Medulla oblongata (tissue), 1 donor: Measurements from ENCODE around the gene PRRG2.

Experiments
- DNase-seq: peaks from one replicate; pipeline ENCODE4 v3.0.0-alpha.2; 2015; ENCODE audit errors: extremely low spot score

The PRRG2 gene

GRCh38 chr19:49589502-49589905, 8.4 kb downstream of the PRRG2 start:
- DNase-seq = no peak

- peak; percentile 89 for DNase-seq
These were observed 9.2 kb downstream of the PRRG2 start for GRCh38 chr19:49590071-49590970.

- DNase-seq = peak; percentile 67
These were observed 10.0 kb downstream of the PRRG2 start, which contains the start of gene PRR12 for GRCh38 chr19:49590971-49591730. PRR12 (plus strand) TSS chr19:49591182; CDS start chr19:49591655, 473 bp downstream.

- peak; percentile 40 for DNase-seq
These were observed 10.8 kb downstream of the PRRG2 start for GRCh38 chr19:49591731-49592485.

GRCh38 chr19:49592486-49593232, 11.5 kb downstream of the PRRG2 start:
- DNase-seq = no peak

- DNase-seq = peak; percentile 95
These were observed 12.4 kb downstream of the PRRG2 start for GRCh38 chr19:49593233-49594113.

- no peak for DNase-seq
These were observed 13.3 kb downstream of the PRRG2 start for GRCh38 chr19:49594157-49594992.

- no peak for DNase-seq
These were observed 14.1 kb downstream of the PRRG2 start for GRCh38 chr19:49594993-49595818.

- DNase-seq = no peak
These were observed 14.8 kb downstream of the PRRG2 start for GRCh38 chr19:49595819-49596404.

- DNase-seq = no peak
These were observed 15.3 kb downstream of the PRRG2 start for GRCh38 chr19:49596407-49596806.

GRCh38 chr19:49596954-49597702, 16.0 kb downstream of the PRRG2 start:
- no peak for DNase-seq

- no peak for DNase-seq
These were observed 16.5 kb downstream of the PRRG2 start for GRCh38 chr19:49597703-49597974.

- DNase-seq = no peak
These were observed 18.5 kb downstream of the PRRG2 start for GRCh38 chr19:49599378-49600295.

- no peak for DNase-seq
These were observed 20.4 kb downstream of the PRRG2 start for GRCh38 chr19:49601482-49602038.

- DNase-seq = no peak
These were observed 21.7 kb downstream of the PRRG2 start for GRCh38 chr19:49602806-49603205.

- DNase-seq = no peak
These were observed 24.5 kb downstream of the PRRG2 start for GRCh38 chr19:49605605-49606004.
